GM10847 (cell line): ENCODE data around the gene ACTN1.

Source experiments
- POLR2A ChIP-seq: IDR thresholded peaks from 2 replicates; pipeline ENCODE4 v1.6.1; 2011; ENCODE audit not compliant: insufficient read length; ENCODE audit errors: extremely low read depth

The ACTN1 gene

GRCh38 chr14:68902357-68902756, 76.7 kb downstream of the ACTN1 start:
- TF ChIP-seq POLR2A = no peak

DNA sequence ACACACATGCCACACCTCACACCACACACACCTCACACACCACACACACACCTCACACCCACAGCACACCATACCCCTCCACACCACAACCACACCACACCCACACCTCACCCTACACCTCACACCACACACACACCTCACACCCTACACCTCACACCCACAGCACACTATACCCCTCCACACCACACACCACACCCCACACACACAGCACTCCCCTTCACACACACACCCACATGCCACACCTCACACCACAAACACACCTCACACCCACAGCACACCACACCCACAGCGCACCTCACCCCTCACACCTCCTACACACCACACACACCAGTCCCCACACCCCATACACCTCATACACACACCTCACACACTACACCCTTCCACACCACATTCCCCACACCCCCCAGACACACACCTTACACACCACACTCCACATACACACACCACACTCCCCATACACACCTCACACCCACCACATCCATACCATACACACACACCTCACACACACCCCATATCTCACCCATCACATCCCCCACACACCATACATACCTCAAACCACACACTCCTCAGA, 80.0 kb downstream of the ACTN1 start:
- no peak for TF ChIP-seq POLR2A

- TF ChIP-seq POLR2A = no peak
Observed at GRCh38 chr14:68898248-68899032, 80.7 kb downstream of the ACTN1 start.

- TF ChIP-seq POLR2A = no peak
Observed at GRCh38 chr14:68897559-68898155, 81.4 kb downstream of the ACTN1 start.

DNA sequence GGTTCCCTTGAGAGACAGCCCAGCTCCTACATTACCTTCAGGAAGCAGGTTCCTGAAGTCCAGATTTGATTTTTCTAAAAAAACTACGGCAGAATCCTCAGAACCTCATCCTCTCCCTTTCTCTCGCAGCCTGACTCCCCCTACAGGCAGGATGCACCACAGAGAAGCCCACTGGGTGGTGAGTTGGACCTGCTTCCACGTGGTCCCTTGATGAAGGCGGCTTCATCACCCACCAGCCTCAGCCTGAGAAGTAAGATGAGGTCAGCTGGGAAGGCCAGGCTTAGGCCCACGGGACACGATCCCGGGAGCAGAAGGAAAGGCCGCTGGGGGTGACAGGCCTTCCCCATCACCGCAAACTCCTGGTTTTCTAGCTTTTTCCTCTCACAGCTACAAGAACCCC, 83.0 kb downstream of the ACTN1 start:
- TF ChIP-seq POLR2A = no peak

DNA sequence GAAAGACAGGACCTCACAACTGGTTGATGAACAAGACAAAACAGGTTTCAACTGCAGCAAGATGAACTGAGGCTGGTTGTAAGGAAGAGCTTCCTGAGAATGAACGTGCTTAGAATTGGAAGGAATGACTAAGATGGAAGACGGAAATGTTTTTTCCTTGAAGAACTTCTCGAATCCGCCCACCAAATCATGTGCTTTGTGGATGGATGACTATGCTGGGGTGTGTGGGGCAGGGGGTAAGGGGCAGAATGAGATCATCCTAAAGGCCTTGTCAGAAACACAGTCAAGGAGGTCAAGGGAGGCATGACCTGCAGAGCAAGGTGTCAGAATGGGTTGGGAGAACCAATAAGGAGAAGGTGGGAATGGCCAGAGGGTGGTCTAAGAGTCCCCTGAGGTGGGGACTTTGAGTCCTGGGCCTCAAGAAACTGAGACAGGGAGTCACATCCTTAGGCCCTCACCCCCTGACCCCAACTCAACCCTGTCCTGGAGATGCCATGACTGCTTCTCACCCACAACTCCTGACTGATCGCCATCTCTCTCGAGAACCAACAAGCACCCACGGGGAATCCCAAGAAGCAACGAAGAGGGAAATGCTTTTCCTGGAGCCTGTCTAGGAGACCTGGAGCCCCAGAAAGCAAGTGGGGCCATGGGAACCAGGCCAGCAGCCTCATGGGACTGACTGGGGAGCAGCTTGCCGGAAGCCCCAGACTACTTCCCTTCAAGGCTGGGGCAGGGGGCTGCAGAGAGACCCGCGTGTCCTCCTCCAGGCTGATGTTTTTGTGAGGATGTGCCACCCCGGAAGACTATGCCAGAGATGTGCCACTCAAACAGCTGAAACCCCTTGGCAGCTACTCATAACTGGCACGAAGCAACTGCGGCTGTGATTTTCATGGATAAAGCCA, 84.0 kb downstream of the ACTN1 start:
- no peak for TF ChIP-seq POLR2A

DNA sequence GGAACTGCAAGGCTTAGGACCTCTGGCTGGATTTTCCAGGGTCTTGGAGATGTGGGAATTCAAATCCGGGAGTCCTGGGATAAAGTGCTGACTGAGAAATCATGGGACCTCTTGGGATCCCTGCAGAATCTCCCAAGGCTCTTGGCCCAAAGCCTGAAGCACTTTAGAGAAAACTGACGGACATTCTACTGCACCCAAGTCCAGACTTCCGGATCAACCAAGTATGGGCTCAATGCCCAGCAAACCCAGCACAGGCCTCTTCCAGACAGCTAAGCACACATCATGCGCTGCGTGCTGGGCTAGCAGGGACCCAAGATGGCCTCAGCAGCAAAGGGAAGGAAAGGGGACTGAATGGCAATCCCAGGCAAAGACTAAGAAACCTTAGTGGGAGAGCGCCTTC, 85.0 kb downstream of the ACTN1 start:
- TF ChIP-seq POLR2A = no peak

GRCh38 chr14:68893566-68893965, 85.5 kb downstream of the ACTN1 start:
- no peak for TF ChIP-seq POLR2A

DNA sequence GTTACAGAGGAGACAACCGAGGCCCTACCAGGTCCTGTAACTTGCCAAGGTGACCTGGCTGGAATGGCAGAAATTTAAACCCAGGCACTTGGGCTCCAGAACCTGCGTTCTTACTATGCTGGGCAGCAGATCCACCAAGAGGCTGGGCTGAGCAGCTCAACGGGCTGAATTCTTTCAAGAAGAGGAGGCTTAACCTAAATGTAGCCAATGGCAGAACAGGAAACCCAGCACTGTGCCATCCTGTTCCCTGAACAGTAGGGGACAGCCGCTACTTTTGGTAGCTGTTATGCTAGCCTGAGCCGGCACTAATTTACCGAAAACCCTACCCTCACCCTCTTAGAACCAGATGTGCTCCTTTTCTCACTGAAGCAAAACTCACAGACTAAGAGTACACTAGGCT, 86.1 kb downstream of the ACTN1 start:
- no peak for TF ChIP-seq POLR2A

DNA sequence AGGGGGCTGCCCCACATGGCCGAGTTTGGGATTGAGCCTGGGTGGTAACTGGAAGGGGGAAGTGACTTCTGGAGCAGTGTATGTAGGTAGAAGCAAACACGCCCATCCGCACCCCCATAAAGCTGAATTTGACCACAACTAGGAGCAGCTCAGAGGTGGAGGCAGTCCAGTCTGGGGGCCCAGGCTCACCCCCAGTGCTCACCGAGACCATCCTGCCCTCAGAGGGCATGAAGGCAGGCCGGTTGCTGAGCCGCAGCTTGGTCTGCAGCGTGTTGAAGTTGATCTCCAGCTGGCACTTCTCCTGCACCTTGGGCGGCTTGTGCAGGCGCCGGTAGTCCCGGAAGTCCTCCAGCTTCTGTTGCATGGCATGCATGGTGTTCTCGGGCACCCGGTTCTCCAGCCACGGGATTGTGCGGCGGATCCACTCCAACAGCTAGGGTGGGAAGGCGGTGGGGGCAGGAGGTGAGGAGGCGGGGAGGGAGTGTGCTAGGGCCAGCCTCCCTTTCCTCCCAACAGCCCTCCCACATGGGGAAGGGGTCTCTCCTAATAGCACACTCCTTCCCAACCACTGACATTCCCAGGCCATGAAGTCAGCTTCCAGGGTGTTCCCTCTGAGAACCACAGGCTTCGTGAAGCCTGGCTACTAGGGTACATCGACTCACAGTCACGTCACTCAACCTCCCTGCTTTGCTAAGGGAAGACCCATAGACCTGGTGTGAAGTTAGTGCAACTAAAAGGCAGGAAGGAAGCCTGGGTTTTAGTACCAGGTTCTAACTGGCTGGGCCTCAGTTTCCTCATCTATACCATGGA, 87.0 kb downstream of the ACTN1 start:
- TF ChIP-seq POLR2A = no peak

GRCh38 chr14:68890173-68890931, 88.8 kb downstream of the ACTN1 start:
- no peak for TF ChIP-seq POLR2A

DNA sequence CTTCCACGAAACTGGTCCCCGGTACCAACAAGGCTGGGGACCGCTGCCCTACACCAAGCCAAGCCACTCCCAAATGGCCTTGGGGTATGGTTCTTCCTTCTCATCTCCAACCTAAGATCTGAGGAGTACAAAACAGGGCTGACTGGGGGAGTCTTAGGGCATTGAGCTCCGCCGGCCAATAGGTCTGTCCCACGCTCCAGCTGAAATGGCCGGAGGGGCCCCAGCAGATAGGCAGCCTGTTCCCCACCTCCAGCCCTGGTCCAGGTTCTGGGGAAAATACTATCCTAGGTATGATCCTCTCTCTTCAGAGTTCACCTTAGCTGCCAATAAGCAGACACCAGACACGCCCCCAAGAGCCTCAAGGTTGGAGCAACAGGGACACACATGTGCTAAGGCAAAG, 90.2 kb downstream of the ACTN1 start:
- TF ChIP-seq POLR2A = no peak

DNA sequence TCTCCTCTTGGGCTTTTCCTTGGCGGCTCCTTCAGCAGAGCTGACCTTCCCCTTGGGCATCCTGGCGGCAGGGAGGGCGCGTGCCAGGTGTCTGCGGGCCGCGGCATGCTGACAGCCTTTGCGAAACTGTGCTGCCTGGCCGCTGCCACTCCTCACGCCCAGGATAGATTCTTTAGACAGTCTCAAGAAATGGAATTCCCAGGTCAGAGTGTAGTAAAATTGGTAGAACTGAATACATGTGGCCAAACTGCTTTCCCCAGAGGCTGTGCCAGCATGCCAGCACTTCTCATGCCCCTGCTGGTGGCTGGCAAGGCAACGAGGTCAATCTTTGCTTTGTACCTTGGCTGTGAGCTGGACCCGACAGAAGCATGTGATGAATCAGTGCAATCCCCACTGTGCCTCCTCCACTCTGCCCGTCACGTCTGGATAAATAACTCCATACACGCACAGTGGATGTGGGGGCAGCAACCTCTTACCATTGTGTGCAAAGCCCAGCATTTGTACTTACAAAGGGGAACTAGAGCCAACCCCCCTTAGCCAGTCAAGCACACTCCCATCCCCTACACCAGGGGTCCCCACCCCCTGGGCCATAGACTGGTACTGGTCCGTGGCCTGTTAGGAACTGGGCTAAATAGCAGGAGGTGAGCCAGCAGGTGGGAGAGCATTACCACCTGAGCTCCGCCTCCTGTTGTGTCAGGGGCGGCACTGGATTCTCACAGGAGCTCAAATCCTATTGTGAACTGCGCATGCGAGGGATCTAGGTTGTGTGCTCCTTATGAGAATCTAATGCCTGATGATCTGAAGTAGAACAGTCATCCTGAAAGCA, 90.9 kb downstream of the ACTN1 start:
- TF ChIP-seq POLR2A = no peak
